ENCODE results near the gene INTS3.
"Not testable (repeated sequence)": the region's sequence is repeated elsewhere in the genome, so short reads cannot be mapped to it uniquely, and the experiment has no call there.

INTS3 gene

GRCh38 chr1:153760440-153760839, 32.6 kb downstream of the INTS3 start:
- H3K9ac ChIP-seq (ENCODE audit: low read length in 2 of 2): no peak overlapping the region
- no peaks in the 10 kb centered on the region for H3K9me3 ChIP-seq (ENCODE audit: control insufficient read depth in 2 of 2, low read length in 2 of 2)
- peaks cover 63 to 72% of the 10 kb centered on the region in 2 donors for H3K36me3 ChIP-seq (ENCODE audit: control insufficient read depth in 2 of 2, insufficient read depth in 2 of 2, low read length in 2 of 2)
- H3K4me3 ChIP-seq (ENCODE audit: low read length in 2 of 2): no peak overlapping the region
- H3K27ac ChIP-seq (ENCODE audit: low read length): no peak overlapping the region
- H3K4me1 ChIP-seq (ENCODE audit: control insufficient read depth, insufficient read depth, low read length): no peaks in the 10 kb centered on the region
- no peaks in the 10 kb centered on the region for H3K27me3 ChIP-seq (ENCODE audit: control insufficient read depth in 1 of 2, insufficient read depth in 2 of 2, low read length in 2 of 2)

GRCh38 chr1:153763365-153764225, 35.7 kb downstream of the INTS3 start:
- H3K4me1 ChIP-seq (ENCODE audit: control insufficient read depth, insufficient read depth, low read length): no peaks in the 10 kb centered on the region
- no peak overlapping the region for H3K9ac ChIP-seq (ENCODE audit: low read length in 2 of 2)
- H3K27ac ChIP-seq (ENCODE audit: low read length): no peak overlapping the region
- H3K4me3 ChIP-seq (ENCODE audit: low read length in 2 of 2): no peak overlapping the region
- H3K9me3 ChIP-seq (ENCODE audit: control insufficient read depth in 2 of 2, low read length in 2 of 2): no peaks in the 10 kb centered on the region
- H3K27me3 ChIP-seq (ENCODE audit: control insufficient read depth in 1 of 2, insufficient read depth in 2 of 2, low read length in 2 of 2): no peaks in the 10 kb centered on the region
- H3K36me3 ChIP-seq (ENCODE audit: control insufficient read depth in 2 of 2, insufficient read depth in 2 of 2, low read length in 2 of 2): peaks cover 71 to 74% of the 10 kb centered on the region in 2 donors

DNA sequence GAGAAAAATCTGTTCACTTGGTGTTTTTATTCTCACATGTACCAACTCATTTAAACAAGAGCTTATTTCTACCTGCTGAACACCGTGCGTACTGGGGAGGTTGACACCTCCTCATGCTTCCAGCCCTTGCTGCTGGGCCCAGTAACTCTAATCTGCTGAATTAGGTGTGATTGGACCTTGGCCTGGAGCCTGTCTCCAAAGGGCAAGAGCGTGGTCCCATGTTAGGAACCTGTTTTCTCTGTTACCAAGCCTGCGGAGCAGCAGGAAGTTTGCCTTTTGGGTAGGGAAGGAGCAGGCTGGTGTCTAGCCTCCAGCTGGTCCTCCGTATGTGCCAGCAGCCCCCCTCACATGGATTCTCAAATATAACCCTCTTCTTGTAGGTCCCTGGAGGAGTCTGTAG, 36.5 kb downstream of the INTS3 start:
- Histone ChIP-seq H3K27ac (ENCODE audit: low read length) (no peak overlapping the region), H3K36me3 (ENCODE audit: control insufficient read depth in 2 of 2, insufficient read depth in 2 of 2, low read length in 2 of 2) (peaks cover 73 to 75% of the 10 kb centered on the region in 2 donors), H3K9ac (ENCODE audit: low read length in 2 of 2) (no peak overlapping the region)

DNA sequence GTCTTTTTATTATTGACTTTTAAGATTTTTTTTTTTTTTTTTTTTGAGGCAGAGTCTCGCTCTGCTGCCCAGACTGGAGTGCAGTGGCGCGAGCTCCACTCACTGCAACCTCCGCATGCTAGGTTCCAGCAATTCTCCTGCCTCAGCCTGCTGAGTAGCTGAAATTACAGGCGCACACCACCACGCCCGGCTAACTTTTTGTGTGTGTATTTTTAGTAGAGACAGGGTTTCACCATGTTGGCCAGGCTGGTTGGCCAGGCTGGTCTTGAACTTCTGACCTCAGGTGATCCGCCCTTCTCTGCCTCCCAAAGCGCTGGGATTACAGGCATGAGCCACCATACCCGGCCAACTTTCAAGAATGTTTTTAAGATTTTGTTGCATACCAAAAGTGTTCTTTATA, 38.8 kb downstream of the INTS3 start:
- not testable (repeated sequence) for H3K4me3 ChIP-seq (ENCODE audit: low read length in 2 of 2); H3K27me3 ChIP-seq (ENCODE audit: control insufficient read depth in 1 of 2, insufficient read depth in 2 of 2, low read length in 2 of 2); H3K9ac ChIP-seq (ENCODE audit: low read length in 2 of 2); H3K9me3 ChIP-seq (ENCODE audit: control insufficient read depth in 2 of 2, low read length in 2 of 2); H3K27ac ChIP-seq (ENCODE audit: low read length); H3K4me1 ChIP-seq (ENCODE audit: control insufficient read depth, insufficient read depth, low read length)
- peaks cover 63 to 73% of the 10 kb centered on the region in 2 donors for H3K36me3 ChIP-seq (ENCODE audit: control insufficient read depth in 2 of 2, insufficient read depth in 2 of 2, low read length in 2 of 2)

More for the DNA sequence above, 36.5 kb downstream of the INTS3 start:
- Histone ChIP-seq H3K4me3 (ENCODE audit: low read length in 2 of 2) (no peak overlapping the region), H3K9me3 (ENCODE audit: control insufficient read depth in 2 of 2, low read length in 2 of 2) (no peaks in the 10 kb centered on the region), H3K27me3 (ENCODE audit: control insufficient read depth in 1 of 2, insufficient read depth in 2 of 2, low read length in 2 of 2) (no peaks in the 10 kb centered on the region), H3K4me1 (ENCODE audit: control insufficient read depth, insufficient read depth, low read length) (no peaks in the 10 kb centered on the region)

GRCh38 chr1:153767519-153767918, 39.7 kb downstream of the INTS3 start:
- H3K9ac ChIP-seq (ENCODE audit: low read length in 2 of 2): no peak overlapping the region

GRCh38 chr1:153768316-153769181, 40.7 kb downstream of the INTS3 start:
- H3K27ac ChIP-seq (ENCODE audit: low read length): no peak overlapping the region
- H3K27me3 ChIP-seq (ENCODE audit: control insufficient read depth in 1 of 2, insufficient read depth in 2 of 2, low read length in 2 of 2): no peaks in the 10 kb centered on the region
- H3K9ac ChIP-seq (ENCODE audit: low read length in 2 of 2): no peak overlapping the region
- no peaks in the 10 kb centered on the region for H3K9me3 ChIP-seq (ENCODE audit: control insufficient read depth in 2 of 2, low read length in 2 of 2)
- H3K36me3 ChIP-seq (ENCODE audit: control insufficient read depth in 2 of 2, insufficient read depth in 2 of 2, low read length in 2 of 2): peaks cover 53 to 65% of the 10 kb centered on the region in 2 donors
- H3K4me1 ChIP-seq (ENCODE audit: control insufficient read depth, insufficient read depth, low read length): no peaks in the 10 kb centered on the region
- no peak overlapping the region for H3K4me3 ChIP-seq (ENCODE audit: low read length in 2 of 2)

More at GRCh38 chr1:153767519-153767918, 39.7 kb downstream of the INTS3 start:
- H3K27ac ChIP-seq (ENCODE audit: low read length): no peak overlapping the region
- H3K4me1 ChIP-seq (ENCODE audit: control insufficient read depth, insufficient read depth, low read length): no peaks in the 10 kb centered on the region
- H3K27me3 ChIP-seq (ENCODE audit: control insufficient read depth in 1 of 2, insufficient read depth in 2 of 2, low read length in 2 of 2): no peaks in the 10 kb centered on the region
- no peaks in the 10 kb centered on the region for H3K9me3 ChIP-seq (ENCODE audit: control insufficient read depth in 2 of 2, low read length in 2 of 2)
- no peak overlapping the region for H3K4me3 ChIP-seq (ENCODE audit: low read length in 2 of 2)
- H3K36me3 ChIP-seq (ENCODE audit: control insufficient read depth in 2 of 2, insufficient read depth in 2 of 2, low read length in 2 of 2): peaks cover 57 to 71% of the 10 kb centered on the region in 2 donors

GRCh38 chr1:153769221-153769620, 41.4 kb downstream of the INTS3 start:
- H3K4me3 ChIP-seq (ENCODE audit: low read length in 2 of 2): no peak overlapping the region
- H3K4me1 ChIP-seq (ENCODE audit: control insufficient read depth, insufficient read depth, low read length): peaks cover 4% of the 10 kb centered on the region
- no peak overlapping the region for H3K27ac ChIP-seq (ENCODE audit: low read length)
- no peak overlapping the region for H3K9ac ChIP-seq (ENCODE audit: low read length in 2 of 2)
- H3K9me3 ChIP-seq (ENCODE audit: control insufficient read depth in 2 of 2, low read length in 2 of 2): no peaks in the 10 kb centered on the region
- no peaks in the 10 kb centered on the region for H3K27me3 ChIP-seq (ENCODE audit: control insufficient read depth in 1 of 2, insufficient read depth in 2 of 2, low read length in 2 of 2)
- H3K36me3 ChIP-seq (ENCODE audit: control insufficient read depth in 2 of 2, insufficient read depth in 2 of 2, low read length in 2 of 2): peaks cover 46 to 60% of the 10 kb centered on the region in 2 donors

- Histone ChIP-seq H3K36me3 (ENCODE audit: control insufficient read depth in 2 of 2, insufficient read depth in 2 of 2, low read length in 2 of 2) (peaks cover 38 to 49% of the 10 kb centered on the region in 2 donors), H3K9ac (ENCODE audit: low read length in 2 of 2) (no peak overlapping the region), H3K27me3 (ENCODE audit: control insufficient read depth in 1 of 2, insufficient read depth in 2 of 2, low read length in 2 of 2) (no peaks in the 10 kb centered on the region), H3K9me3 (ENCODE audit: control insufficient read depth in 2 of 2, low read length in 2 of 2) (no peaks in the 10 kb centered on the region), H3K27ac (ENCODE audit: low read length) (no peak overlapping the region), H3K4me1 (ENCODE audit: control insufficient read depth, insufficient read depth, low read length) (peaks cover 18% of the 10 kb centered on the region), H3K4me3 (ENCODE audit: low read length in 2 of 2) (no peak overlapping the region)
These were observed 42.9 kb downstream of the INTS3 start for GRCh38 chr1:153770797-153771196.

DNA sequence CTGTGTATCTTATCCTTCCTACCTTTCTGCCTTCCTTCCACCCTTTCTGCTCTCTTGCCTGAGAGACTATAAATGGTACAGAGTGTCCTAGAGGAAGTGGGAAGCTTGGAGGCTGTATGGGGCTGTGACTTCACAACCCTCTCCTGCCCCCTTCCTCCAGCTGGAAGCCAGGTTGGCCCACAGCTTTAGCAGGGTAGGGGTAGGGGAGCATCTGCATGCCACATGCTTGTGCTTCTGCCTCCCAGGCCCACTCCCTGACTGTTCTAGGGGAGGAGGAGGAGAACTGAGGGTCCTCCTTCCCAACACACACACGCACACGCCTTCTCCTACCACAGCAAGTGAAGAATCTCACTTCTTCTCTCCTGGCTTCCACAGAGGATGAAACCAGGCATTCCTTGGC, 43.4 kb downstream of the INTS3 start:
- Histone ChIP-seq H3K36me3 (ENCODE audit: control insufficient read depth in 2 of 2, insufficient read depth in 2 of 2, low read length in 2 of 2) (peaks cover 38 to 49% of the 10 kb centered on the region in 2 donors), H3K4me3 (ENCODE audit: low read length in 2 of 2) (no peak overlapping the region), H3K27ac (ENCODE audit: low read length) (no peak overlapping the region), H3K9ac (ENCODE audit: low read length in 2 of 2) (no peak overlapping the region), H3K27me3 (ENCODE audit: control insufficient read depth in 1 of 2, insufficient read depth in 2 of 2, low read length in 2 of 2) (no peaks in the 10 kb centered on the region), H3K4me1 (ENCODE audit: control insufficient read depth, insufficient read depth, low read length) (peaks cover 23% of the 10 kb centered on the region), H3K9me3 (ENCODE audit: control insufficient read depth in 2 of 2, low read length in 2 of 2) (no peaks in the 10 kb centered on the region)

DNA sequence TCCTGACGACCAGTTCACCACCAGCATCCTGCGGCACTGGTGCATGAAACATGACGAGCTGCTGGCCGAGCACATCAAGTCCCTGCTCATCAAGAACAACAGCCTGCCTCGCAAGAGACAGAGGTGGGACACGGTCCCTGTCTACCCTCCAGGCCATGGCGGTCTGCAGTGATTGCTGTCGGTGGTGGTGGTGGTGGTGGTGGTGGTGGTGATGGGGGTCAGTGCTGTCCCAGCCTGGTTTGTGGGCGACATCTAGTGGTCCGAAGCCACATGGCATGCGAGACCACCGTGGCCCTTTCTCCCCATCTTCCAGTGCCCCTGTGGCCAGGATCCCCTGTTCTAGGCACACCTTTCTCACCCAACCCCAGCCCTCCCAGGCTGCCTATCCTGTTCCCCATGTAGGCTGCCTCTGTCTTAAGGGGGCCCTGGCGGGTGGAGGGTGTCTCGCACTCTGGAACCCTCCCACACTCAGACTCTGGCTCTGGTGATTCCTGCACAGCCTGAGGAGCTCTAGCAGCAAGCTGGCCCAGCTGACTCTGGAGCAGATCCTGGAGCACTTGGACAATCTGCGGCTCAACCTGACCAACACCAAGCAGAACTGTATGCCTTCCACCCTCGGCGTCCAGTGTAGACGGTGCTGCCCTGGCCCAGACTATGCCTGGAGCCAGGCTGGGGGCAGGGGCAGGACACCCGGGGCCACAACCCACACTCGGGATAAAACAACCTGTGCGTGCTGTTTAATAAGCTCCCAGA, 44.2 kb downstream of the INTS3 start:
- H3K27ac ChIP-seq (ENCODE audit: low read length): no peak overlapping the region
- no peaks in the 10 kb centered on the region for H3K9me3 ChIP-seq (ENCODE audit: control insufficient read depth in 2 of 2, low read length in 2 of 2)
- H3K4me1 ChIP-seq (ENCODE audit: control insufficient read depth, insufficient read depth, low read length): peaks cover 31% of the 10 kb centered on the region
- H3K4me3 ChIP-seq (ENCODE audit: low read length in 2 of 2): no peak overlapping the region
- H3K36me3 ChIP-seq (ENCODE audit: control insufficient read depth in 2 of 2, insufficient read depth in 2 of 2, low read length in 2 of 2): peaks cover 38 to 49% of the 10 kb centered on the region in 2 donors
- H3K27me3 ChIP-seq (ENCODE audit: control insufficient read depth in 1 of 2, insufficient read depth in 2 of 2, low read length in 2 of 2): no peaks in the 10 kb centered on the region
- no peak overlapping the region for H3K9ac ChIP-seq (ENCODE audit: low read length in 2 of 2)

Data from stomach smooth muscle (tissue), 2 donors.